ENCODE measurements around the gene DLGAP1.
"Not testable (repeated sequence)": the region's sequence is repeated elsewhere in the genome, so short reads cannot be mapped to it uniquely, and the experiment has no call there.

The DLGAP1 gene

DNA sequence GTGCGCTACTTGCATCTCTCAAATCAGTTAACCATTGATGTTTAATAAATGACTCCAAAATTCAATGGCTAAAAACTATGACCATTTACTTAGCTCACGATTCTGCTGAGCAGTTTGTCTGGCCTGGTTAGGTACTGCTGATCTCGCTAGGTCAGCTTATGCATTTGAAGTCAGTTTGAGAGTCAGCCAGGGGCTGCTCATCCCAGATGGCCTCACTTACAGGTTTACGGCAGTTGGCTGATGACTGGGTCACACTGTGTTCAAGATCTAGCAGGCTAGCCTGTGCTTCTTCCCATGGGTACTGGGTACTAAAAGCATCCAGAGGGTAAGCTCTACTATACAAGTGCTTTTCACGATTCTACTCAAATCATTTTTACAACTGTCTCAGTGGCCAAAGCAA is 122.1 kb downstream of the DLGAP1 start:
- TF ChIP-seq, protein P1, sequence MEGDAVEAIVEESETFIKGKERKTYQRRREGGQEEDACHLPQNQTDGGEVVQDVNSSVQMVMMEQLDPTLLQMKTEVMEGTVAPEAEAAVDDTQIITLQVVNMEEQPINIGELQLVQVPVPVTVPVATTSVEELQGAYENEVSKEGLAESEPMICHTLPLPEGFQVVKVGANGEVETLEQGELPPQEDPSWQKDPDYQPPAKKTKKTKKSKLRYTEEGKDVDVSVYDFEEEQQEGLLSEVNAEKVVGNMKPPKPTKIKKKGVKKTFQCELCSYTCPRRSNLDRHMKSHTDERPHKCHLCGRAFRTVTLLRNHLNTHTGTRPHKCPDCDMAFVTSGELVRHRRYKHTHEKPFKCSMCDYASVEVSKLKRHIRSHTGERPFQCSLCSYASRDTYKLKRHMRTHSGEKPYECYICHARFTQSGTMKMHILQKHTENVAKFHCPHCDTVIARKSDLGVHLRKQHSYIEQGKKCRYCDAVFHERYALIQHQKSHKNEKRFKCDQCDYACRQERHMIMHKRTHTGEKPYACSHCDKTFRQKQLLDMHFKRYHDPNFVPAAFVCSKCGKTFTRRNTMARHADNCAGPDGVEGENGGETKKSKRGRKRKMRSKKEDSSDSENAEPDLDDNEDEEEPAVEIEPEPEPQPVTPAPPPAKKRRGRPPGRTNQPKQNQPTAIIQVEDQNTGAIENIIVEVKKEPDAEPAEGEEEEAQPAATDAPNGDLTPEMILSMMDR (IDR thresholded peaks at IDR 0.05) = no peak
- no peak for TF ChIP-seq ZFX (IDR thresholded peaks at IDR 0.05; ENCODE audit: borderline replicate concordance)
- H3K27ac ChIP-seq = no peak overlapping the region

DNA sequence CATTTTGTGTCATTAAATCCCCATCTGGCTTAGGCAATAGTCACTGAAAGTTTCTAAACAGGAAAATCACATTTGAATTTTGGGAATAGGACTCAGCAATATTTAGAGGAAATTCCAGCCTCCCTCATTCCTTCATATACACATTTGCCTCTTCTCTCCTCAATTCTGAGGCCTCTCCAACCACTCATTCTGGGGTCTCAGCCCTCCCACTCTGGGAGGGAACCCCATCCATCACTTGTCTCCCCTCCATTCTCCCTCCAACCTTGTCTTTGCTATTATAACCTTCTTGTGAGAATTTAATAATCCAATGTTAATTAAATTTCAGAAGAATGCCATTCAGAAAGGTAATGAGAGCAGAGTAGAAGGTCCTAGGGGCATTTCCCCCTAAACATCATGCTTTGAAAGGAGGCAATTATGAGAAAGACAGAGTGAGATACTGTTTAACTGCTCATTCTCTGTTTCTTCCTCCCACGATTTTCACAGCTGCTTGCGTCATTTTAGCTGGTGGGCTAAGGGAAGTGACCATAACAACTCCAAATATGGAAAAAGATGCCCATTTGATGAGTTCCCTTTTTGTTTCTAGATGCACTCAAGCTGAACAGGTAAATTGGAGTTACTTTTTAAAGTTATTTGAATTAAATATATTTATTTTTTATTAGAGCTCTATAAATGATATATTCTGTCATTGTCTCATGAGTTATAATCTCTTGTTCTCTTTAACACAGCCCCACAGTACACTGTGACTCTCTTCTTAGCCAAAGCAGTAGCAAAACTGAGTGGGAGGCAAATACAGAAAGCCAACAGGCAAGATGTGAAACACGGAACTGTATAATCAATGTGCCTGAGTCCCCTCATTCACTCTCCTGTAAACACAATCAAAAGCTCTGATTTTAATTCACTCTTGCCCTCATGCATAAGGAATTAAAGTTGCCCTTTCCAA is 135.1 kb downstream of the DLGAP1 start:
- H3K27ac ChIP-seq = no peak overlapping the region
- no peak for TF ChIP-seq ZFX (IDR thresholded peaks at IDR 0.05; ENCODE audit: borderline replicate concordance)
- TF ChIP-seq, protein P1 (IDR thresholded peaks at IDR 0.05) = no peak

DNA sequence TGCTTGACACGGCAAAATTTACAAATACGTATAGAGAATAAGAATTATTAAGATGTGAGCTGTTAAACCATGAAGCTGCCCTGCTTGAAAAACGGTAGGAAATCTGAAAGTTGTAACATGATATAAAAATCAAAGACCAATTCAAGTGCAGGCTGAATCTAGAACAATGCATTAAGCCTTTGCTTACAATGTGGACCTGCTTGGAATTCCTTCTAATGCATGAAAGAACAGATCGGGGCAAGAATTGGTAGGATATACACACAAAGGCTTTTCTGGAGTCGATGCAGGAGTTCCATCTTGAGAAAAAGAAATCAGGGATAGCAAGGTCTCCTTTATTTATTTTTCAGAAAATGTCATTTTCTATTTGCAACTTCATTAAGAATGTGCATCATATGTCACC is 136.8 kb downstream of the DLGAP1 start:
- TF ChIP-seq, protein P1 (IDR thresholded peaks at IDR 0.05) = no peak
- TF ChIP-seq ZFX (IDR thresholded peaks at IDR 0.05; ENCODE audit: borderline replicate concordance) = no peak
- H3K27ac ChIP-seq = no peak overlapping the region

DNA sequence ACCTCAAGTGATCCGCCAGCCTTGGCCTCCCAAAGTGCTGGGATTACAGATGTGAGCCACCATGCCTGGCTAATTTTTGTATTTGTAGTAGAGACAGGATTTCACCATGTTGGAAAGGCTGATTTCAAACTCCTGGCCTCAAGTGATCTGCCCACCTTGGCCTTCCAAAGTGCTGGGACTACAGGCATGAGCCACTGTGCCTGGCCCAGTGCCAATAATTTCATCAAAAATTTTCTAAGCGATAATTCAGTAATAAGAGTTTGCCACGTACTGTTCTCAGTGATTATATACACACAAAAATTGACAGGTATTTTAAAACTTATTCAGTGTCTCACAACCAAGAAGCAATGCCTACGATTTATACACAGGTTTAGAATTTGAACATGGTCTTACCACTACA is 143.2 kb downstream of the DLGAP1 start:
- not testable (repeated sequence) for H3K27ac ChIP-seq

DNA sequence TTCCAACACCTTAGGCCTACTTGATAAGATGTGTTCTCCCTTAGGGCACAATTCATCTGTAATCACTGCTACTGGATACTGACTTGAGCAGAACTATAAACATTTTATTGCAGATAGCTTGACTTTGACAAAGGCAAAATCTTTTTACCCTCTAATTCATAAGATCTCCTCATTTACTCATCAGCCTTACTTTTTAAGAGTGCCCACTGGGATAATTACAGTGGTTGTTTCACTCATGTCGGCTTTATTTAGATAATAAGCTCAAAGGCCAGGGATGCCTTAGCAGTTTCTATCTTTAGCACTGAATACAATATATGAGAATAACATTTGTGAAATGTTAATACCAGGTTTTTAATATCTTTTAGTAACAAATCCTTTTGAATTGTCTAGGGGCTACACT is 144.0 kb downstream of the DLGAP1 start:
- no peak for TF ChIP-seq ZFX (IDR thresholded peaks at IDR 0.05; ENCODE audit: borderline replicate concordance)
- TF ChIP-seq, protein P1 (IDR thresholded peaks at IDR 0.05) = no peak
- H3K27ac ChIP-seq = no peak overlapping the region

DNA sequence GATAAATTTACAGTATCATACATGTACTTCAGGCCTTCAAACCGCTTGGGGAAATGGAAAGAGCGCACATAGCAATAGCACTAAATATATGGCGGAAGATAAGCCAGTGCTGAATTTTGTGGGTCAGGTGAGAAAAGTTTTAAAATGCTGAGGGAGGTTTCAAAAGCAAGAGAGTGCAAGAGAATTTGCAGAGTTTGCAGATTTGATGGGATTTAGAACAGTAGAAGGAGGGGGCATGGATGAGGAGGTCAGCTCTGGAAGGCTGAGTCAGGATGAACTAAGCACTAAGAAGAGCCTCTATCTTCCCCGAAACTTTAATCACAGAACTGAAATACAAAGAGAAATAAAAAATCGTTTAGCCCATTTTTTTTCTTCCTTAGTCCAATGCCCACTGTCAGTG is 145.9 kb downstream of the DLGAP1 start:
- no peak for TF ChIP-seq ZFX (IDR thresholded peaks at IDR 0.05; ENCODE audit: borderline replicate concordance)
- TF ChIP-seq, protein P1 (IDR thresholded peaks at IDR 0.05) = no peak

DNA sequence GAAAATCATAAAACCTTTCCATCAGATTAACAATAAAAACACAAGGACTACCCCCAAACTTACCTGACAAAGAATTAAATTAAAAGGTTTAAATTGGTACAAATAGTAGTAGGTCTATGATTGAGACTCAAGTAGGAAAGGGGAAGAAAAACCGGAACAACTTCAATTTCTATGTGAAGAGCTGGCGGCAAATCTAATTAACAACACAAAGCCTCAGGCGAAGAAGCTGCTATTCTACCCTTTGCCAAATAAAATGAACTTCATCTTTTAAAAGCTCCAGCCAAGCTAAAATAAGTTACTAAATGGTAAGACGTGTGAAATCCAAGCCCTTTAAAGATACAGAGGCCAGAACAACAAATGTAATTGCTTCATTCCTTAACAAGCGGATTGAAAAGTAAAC is 146.5 kb downstream of the DLGAP1 start:
- TF ChIP-seq, protein P1 (IDR thresholded peaks at IDR 0.05) = no peak
- TF ChIP-seq ZFX (IDR thresholded peaks at IDR 0.05; ENCODE audit: borderline replicate concordance) = no peak

More for the DNA sequence above, 145.9 kb downstream of the DLGAP1 start:
- no peak overlapping the region for H3K27ac ChIP-seq

More for the DNA sequence above, 146.5 kb downstream of the DLGAP1 start:
- no peak overlapping the region for H3K27ac ChIP-seq
